Thoracic aorta (tissue), 2 donors: Measurements from ENCODE around the gene ADIPOR2. TPM values are rescaled to one million over a fixed set of nuclear protein-coding genes. Genes with fewer than 3 reads are reported as not detected.

Experiments
- ATAC-seq: fragments of 150-250 bp; one replicate; pipeline ENCODE4 v1.8.0; 2017; ENCODE audit warnings: low read depth; ENCODE audit not compliant: insufficient number of reproducible peaks, low FRiP score
- DNase-seq: peaks from one replicate; pipeline ENCODE4 v3.0.0-alpha.2; 2020; ENCODE audit warnings: low spot score
- H3K27ac ChIP-seq, 2 donors: fragments of 200-600 bp; sonication (generic); 1 replicate in 1 of 2; 2 replicates in 1 of 2; pipeline ENCODE4 v1.5.1; 2016; ENCODE audit warnings: mild to moderate bottlenecking in 2 of 2, moderate library complexity in 2 of 2
- H3K27me3 ChIP-seq: fragments of 200-600 bp; sonication (generic); replicated peaks from 2 replicates; pipeline ENCODE4 v1.6.0; 2016; ENCODE audit warnings: mild to moderate bottlenecking; ENCODE audit not compliant: insufficient read depth
- H3K36me3 ChIP-seq: fragments of 200-600 bp; sonication (generic); one replicate; pipeline ENCODE4 v1.5.1; 2016
- H3K4me1 ChIP-seq, 2 donors: fragments of 200-600 bp; sonication (generic); 1 replicate in 1 of 2; 2 replicates in 1 of 2; pipeline versions ENCODE4 v1.5.1 to v1.6.0; 2016; ENCODE audit warnings: low read depth in 2 of 2, mild to moderate bottlenecking in 1 of 2; ENCODE audit not compliant: control insufficient read depth in 1 of 2
- H3K4me3 ChIP-seq: fragments of 200-600 bp; sonication (generic); 2 replicates; pipeline ENCODE4 v1.5.1; 2016; ENCODE audit warnings: mild to moderate bottlenecking
- H3K9me3 ChIP-seq: fragments of 200-600 bp; sonication (generic); 2 replicates; pipeline ENCODE4 v1.5.1; 2016
- CTCF ChIP-seq: fragments of 200-600 bp; sonication (generic); IDR thresholded peaks from one replicate; pipeline ENCODE4 v1.5.1; 2019; ENCODE audit warnings: antibody characterized with exemption
- total RNA-seq, 2 donors: library from RNA; depleted of rRNA; stranded (reverse); fragments of >200 nt; gene quantifications; one replicate each; pipeline versions ENCODE4 v1.1.0 to v1.2.3, GENCODE V29; 2016

ADIPOR2 gene
- total RNA-seq, 2 donors from 2014 or later = 24.2 to 43.0 TPM

GRCh38 chr12:1737652-1738286 is 46.9 kb downstream of the ADIPOR2 start:
- Histone ChIP-seq H3K9me3 (no peaks in the 10 kb centered on the region), H3K36me3 (no peaks in the 10 kb centered on the region), H3K4me1 (peaks cover 15% of the 10 kb centered on the region in 2 donors), H3K27ac (no peak overlapping the region), H3K4me3 (no peak overlapping the region), H3K27me3 (no peaks in the 10 kb centered on the region)
- ATAC-seq (no peak), DNase-seq (no peak)
- TF ChIP-seq CTCF = no peak

GRCh38 chr12:1738446-1738845 is 47.6 kb downstream of the ADIPOR2 start:
- no peak for ATAC-seq
- Histone ChIP-seq H3K36me3 (no peaks in the 10 kb centered on the region), H3K4me1 (peaks cover 15% of the 10 kb centered on the region in 2 donors), H3K27ac (no peak overlapping the region), H3K27me3 (no peaks in the 10 kb centered on the region), H3K4me3 (no peak overlapping the region), H3K9me3 (no peaks in the 10 kb centered on the region)
- TF ChIP-seq CTCF = no peak
- no peak for DNase-seq

GRCh38 chr12:1739368-1739767 is 48.5 kb downstream of the ADIPOR2 start:
- no peak overlapping the region for H3K27ac ChIP-seq
- no peaks in the 10 kb centered on the region for H3K9me3 ChIP-seq
- DNase-seq (no peak), ATAC-seq (no peak)
- TF ChIP-seq CTCF = no peak
- peaks cover 15% of the 10 kb centered on the region in 2 donors for H3K4me1 ChIP-seq
- no peaks in the 10 kb centered on the region for H3K27me3 ChIP-seq
- no peak overlapping the region for H3K4me3 ChIP-seq
- no peaks in the 10 kb centered on the region for H3K36me3 ChIP-seq

- Histone ChIP-seq H3K9me3 (no peaks in the 10 kb centered on the region), H3K27ac (no peak overlapping the region), H3K27me3 (no peaks in the 10 kb centered on the region), H3K4me1 (peaks cover 15% of the 10 kb centered on the region in 2 donors), H3K4me3 (no peak overlapping the region), H3K36me3 (no peaks in the 10 kb centered on the region)
- no peak for DNase-seq
- no peak for ATAC-seq
- no peak for TF ChIP-seq CTCF
Observed at GRCh38 chr12:1740161-1740948, 49.5 kb downstream of the ADIPOR2 start.

- no peak for TF ChIP-seq CTCF
- Histone ChIP-seq H3K27ac (no peak overlapping the region), H3K4me1 (peaks cover 15% of the 10 kb centered on the region in 2 donors), H3K36me3 (no peaks in the 10 kb centered on the region), H3K9me3 (no peaks in the 10 kb centered on the region), H3K27me3 (no peaks in the 10 kb centered on the region), H3K4me3 (no peak overlapping the region)
- DNase-seq (no peak), ATAC-seq (no peak)
Observed at GRCh38 chr12:1741154-1741949, 50.5 kb downstream of the ADIPOR2 start.
